ENCODE data around the gene DENND4A.
"Not testable (repeated sequence)": the region's sequence is repeated elsewhere in the genome, so short reads cannot be mapped to it uniquely, and the experiment has no call there.

DENND4A gene

DNA sequence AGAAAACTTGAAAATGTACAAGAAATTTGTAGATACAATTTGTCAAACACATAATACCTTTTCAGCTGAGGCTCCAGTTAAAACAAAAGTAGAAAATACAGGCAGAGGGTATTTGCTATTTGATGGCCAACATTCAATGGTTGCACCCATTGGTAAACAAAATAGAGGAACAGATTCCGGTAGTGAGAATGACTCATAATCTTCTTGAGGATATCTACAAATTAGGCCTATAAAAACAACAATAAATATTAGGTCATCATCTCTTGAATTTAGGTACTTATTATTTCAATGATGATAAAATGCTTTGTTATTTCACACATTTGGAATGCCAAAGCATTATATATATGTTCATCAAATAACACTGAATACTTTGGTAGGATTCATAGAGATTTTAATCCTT, 53.4 kb downstream of the DENND4A start:
- Histone ChIP-seq H3K36me3 (ENCODE audit: control insufficient read depth, insufficient read depth, low read length) (peaks cover 37% of the 10 kb centered on the region), H3K27me3 (replicated peaks; ENCODE audit: control insufficient read depth, insufficient read depth, low read length, poor library complexity, severe bottlenecking) (no peaks in the 10 kb centered on the region), H3K4me3 (ENCODE audit: insufficient read depth, low read depth, low read length, poor library complexity, severe bottlenecking) (no peak overlapping the region), H3K9me3 (ENCODE audit: control insufficient read depth, low read length) (no peaks in the 10 kb centered on the region), H3K4me1 (ENCODE audit: control insufficient read depth, insufficient read depth, low read length, poor library complexity, severe bottlenecking) (no peaks in the 10 kb centered on the region), H3K27ac (ENCODE audit: insufficient read depth, low read length, poor library complexity, severe bottlenecking) (no peak overlapping the region)
- no peak for DNase-seq

DNA sequence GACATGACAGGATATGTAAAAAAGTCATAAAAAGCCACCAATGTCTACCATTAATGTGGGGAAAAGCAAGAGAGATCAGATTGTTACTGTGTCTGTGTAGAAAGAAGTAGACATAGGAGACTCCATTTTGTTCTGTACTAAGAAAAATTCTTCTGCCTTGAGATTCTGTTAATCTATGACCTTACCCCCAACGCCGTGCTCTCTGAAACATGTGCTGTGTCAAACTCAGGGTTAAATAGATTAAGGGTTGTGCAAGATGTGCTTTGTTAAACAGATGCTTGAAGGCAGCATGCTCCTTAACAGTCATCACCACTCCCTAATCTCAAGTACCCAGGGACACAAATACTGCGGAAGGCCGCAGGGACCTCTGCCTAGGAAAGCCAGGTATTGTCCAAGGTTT, 58.5 kb downstream of the DENND4A start:
- H3K4me3 ChIP-seq (ENCODE audit: insufficient read depth, low read depth, low read length, poor library complexity, severe bottlenecking); DNase-seq; H3K9me3 ChIP-seq (ENCODE audit: control insufficient read depth, low read length); H3K27ac ChIP-seq (ENCODE audit: insufficient read depth, low read length, poor library complexity, severe bottlenecking); H3K4me1 ChIP-seq (ENCODE audit: control insufficient read depth, insufficient read depth, low read length, poor library complexity, severe bottlenecking); H3K27me3 ChIP-seq (replicated peaks; ENCODE audit: control insufficient read depth, insufficient read depth, low read length, poor library complexity, severe bottlenecking): not testable (repeated sequence)
- H3K36me3 ChIP-seq (ENCODE audit: control insufficient read depth, insufficient read depth, low read length) = peaks cover 40% of the 10 kb centered on the region

DNA sequence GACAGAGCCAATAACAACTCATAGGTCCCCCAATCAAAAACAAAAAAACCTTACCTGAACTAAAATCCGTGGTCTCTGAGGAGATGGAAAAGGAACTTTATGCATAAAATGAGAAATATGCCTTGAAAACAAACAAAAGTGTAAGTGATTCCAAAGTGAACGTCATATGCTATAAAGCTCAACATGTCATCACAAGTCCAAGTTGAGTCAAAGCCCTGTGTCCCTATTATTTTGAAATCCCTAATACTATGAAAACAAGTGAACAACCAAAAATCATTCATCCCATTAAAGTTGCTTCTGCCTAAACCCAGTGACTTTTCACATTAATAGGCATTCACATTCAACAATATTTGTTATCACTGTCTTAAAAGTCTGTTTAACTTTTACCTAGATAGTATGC, 59.4 kb downstream of the DENND4A start:
- Histone ChIP-seq H3K27ac (ENCODE audit: insufficient read depth, low read length, poor library complexity, severe bottlenecking) (no peak overlapping the region), H3K27me3 (replicated peaks; ENCODE audit: control insufficient read depth, insufficient read depth, low read length, poor library complexity, severe bottlenecking) (no peaks in the 10 kb centered on the region)

DNA sequence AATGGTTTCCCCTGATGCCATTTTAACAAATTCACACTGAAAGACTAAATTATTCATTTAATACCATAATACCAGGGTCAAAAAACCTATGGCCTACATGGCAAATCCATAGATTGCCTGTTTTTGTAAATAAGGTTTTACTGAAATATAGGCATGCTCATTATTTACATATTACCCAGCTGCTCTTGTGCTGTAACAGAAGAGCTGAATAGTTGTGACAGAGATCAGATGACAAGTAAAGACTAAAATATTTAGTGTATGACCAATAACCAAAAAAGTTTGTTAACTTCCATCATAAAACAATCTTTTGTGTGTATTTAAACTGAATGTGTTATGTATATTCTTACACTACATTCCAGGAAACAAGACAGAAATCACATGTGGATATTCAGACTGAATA, 60.2 kb downstream of the DENND4A start:
- Histone ChIP-seq H3K9me3 (ENCODE audit: control insufficient read depth, low read length) (no peaks in the 10 kb centered on the region), H3K4me3 (ENCODE audit: insufficient read depth, low read depth, low read length, poor library complexity, severe bottlenecking) (no peak overlapping the region), H3K36me3 (ENCODE audit: control insufficient read depth, insufficient read depth, low read length) (peaks cover 41% of the 10 kb centered on the region), H3K4me1 (ENCODE audit: control insufficient read depth, insufficient read depth, low read length, poor library complexity, severe bottlenecking) (no peaks in the 10 kb centered on the region), H3K27ac (ENCODE audit: insufficient read depth, low read length, poor library complexity, severe bottlenecking) (no peak overlapping the region), H3K27me3 (replicated peaks; ENCODE audit: control insufficient read depth, insufficient read depth, low read length, poor library complexity, severe bottlenecking) (no peaks in the 10 kb centered on the region)
- no peak for DNase-seq

More for the DNA sequence above, 59.4 kb downstream of the DENND4A start:
- H3K4me3 ChIP-seq (ENCODE audit: insufficient read depth, low read depth, low read length, poor library complexity, severe bottlenecking) = no peak overlapping the region
- no peak for DNase-seq
- H3K4me1 ChIP-seq (ENCODE audit: control insufficient read depth, insufficient read depth, low read length, poor library complexity, severe bottlenecking) = no peaks in the 10 kb centered on the region
- H3K36me3 ChIP-seq (ENCODE audit: control insufficient read depth, insufficient read depth, low read length) = peaks cover 42% of the 10 kb centered on the region
- no peaks in the 10 kb centered on the region for H3K9me3 ChIP-seq (ENCODE audit: control insufficient read depth, low read length)

DNA sequence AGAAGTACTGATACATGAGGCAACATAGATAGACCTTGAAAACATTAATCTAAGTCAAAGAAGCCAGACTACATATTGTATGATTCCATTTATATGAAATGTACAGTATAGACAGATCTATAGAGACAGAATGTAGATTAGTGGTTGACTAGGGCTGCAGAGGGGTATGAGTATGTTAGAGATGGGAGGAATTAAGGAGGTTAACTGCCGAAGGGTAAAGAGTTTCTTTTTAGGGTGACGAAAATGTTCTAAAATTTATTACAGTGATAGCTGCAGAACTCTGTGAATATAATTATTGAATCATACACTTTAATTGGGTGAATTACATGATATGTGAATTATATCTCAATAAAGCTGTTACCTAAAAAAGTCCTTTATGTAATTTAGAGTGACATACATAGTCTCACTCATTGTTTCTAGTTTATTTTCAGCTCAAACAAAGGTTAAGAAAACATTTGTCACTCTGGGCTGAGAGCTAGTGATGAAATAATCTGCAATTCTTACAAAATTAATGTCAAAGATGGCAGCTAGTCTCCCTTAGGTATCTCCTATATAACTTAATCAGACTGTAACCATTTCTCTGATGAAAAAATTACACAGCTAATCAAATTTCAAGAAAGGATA, 61.4 kb downstream of the DENND4A start:
- H3K27ac ChIP-seq (ENCODE audit: insufficient read depth, low read length, poor library complexity, severe bottlenecking) = no peak overlapping the region
- peaks cover 45% of the 10 kb centered on the region for H3K36me3 ChIP-seq (ENCODE audit: control insufficient read depth, insufficient read depth, low read length)
- H3K4me1 ChIP-seq (ENCODE audit: control insufficient read depth, insufficient read depth, low read length, poor library complexity, severe bottlenecking) = no peaks in the 10 kb centered on the region
- no peak overlapping the region for H3K4me3 ChIP-seq (ENCODE audit: insufficient read depth, low read depth, low read length, poor library complexity, severe bottlenecking)
- H3K9me3 ChIP-seq (ENCODE audit: control insufficient read depth, low read length) = no peaks in the 10 kb centered on the region
- no peaks in the 10 kb centered on the region for H3K27me3 ChIP-seq (replicated peaks; ENCODE audit: control insufficient read depth, insufficient read depth, low read length, poor library complexity, severe bottlenecking)
- DNase-seq = no peak

DNA sequence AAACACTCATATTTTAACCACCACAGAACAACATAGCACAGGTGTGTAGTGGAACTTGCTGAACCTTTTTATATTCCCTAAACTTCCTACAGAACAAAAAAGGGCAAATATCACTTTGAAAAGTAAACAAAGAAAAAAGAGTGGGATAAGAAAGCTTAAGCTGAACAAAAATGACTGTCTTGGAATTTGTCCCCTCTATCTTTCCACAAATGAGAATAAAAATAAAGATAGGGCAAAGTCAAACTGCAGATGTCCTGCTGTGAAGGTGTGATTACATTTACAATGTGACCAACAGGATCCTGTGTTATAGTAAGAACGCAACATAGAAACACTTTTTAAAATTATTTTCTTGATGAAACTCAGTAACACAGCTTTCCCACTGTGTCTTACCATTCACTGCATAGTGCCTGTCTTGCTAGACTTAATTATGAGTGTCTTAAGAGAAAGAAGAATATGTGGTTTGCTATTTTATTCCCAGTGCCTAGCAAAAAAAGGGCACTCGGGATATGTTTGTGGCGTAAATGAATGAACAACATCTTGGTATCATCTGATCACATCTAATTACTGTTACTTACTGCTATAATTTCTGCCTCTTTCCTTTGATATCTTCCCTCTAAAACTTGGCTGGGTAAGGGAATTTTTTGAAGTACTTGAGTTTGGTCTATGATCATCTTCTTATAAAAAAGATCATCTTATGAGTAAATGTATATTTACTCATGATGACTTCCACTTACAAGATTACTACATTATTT, 67.5 kb downstream of the DENND4A start:
- Histone ChIP-seq H3K36me3 (ENCODE audit: control insufficient read depth, insufficient read depth, low read length) (peaks cover 41% of the 10 kb centered on the region), H3K27ac (ENCODE audit: insufficient read depth, low read length, poor library complexity, severe bottlenecking) (no peak overlapping the region)

DNA sequence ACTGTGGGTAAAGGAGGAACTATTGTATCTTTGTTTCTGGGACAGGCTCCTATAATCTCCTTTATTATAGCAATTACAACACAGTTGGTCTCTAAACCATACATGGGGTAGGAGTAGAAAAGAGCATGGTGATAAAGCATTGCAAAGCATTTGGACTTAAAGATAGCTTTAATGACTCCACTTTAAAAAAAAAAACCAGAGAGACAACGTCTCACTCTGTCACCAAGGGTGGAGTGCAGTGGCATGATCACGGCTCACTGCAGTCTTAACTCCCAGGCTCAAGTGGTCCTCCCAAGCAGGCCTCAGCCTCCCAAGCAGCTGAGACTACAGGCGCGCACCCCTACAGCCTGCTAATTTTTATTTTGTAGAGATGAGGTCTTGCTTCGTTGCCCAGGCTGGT, 68.2 kb downstream of the DENND4A start:
- Histone ChIP-seq H3K27ac (ENCODE audit: insufficient read depth, low read length, poor library complexity, severe bottlenecking) (no peak overlapping the region), H3K4me3 (ENCODE audit: insufficient read depth, low read depth, low read length, poor library complexity, severe bottlenecking) (no peak overlapping the region), H3K27me3 (replicated peaks; ENCODE audit: control insufficient read depth, insufficient read depth, low read length, poor library complexity, severe bottlenecking) (no peaks in the 10 kb centered on the region), H3K9me3 (ENCODE audit: control insufficient read depth, low read length) (no peaks in the 10 kb centered on the region), H3K36me3 (ENCODE audit: control insufficient read depth, insufficient read depth, low read length) (peaks cover 33% of the 10 kb centered on the region), H3K4me1 (ENCODE audit: control insufficient read depth, insufficient read depth, low read length, poor library complexity, severe bottlenecking) (no peaks in the 10 kb centered on the region)
- DNase-seq = no peak

More for the DNA sequence above, 67.5 kb downstream of the DENND4A start:
- H3K4me3 ChIP-seq (ENCODE audit: insufficient read depth, low read depth, low read length, poor library complexity, severe bottlenecking) = no peak overlapping the region
- no peak for DNase-seq
- H3K27me3 ChIP-seq (replicated peaks; ENCODE audit: control insufficient read depth, insufficient read depth, low read length, poor library complexity, severe bottlenecking) = no peaks in the 10 kb centered on the region
- no peaks in the 10 kb centered on the region for H3K4me1 ChIP-seq (ENCODE audit: control insufficient read depth, insufficient read depth, low read length, poor library complexity, severe bottlenecking)
- no peaks in the 10 kb centered on the region for H3K9me3 ChIP-seq (ENCODE audit: control insufficient read depth, low read length)

DNA sequence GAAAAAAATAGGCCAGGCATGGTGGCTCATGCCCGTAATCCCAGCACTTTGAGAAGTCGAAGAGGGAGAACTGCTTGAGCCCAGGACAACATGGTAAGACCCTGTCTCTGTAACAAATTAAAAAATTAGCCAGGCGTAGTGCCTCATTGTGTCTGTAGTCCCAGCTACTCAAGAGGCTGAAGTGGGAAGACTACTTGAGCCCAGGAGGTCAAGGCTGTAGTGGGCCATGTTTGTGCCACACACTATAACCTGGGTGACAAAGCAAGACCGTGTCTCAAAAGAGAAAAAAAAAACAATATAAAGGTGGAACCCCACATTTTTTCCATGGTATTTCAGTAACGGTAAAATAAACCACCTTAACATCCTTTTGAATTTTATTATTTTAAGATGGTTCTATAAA, 69.9 kb downstream of the DENND4A start:
- Histone ChIP-seq H3K4me3 (ENCODE audit: insufficient read depth, low read depth, low read length, poor library complexity, severe bottlenecking) (no peak overlapping the region), H3K9me3 (ENCODE audit: control insufficient read depth, low read length) (no peaks in the 10 kb centered on the region), H3K27ac (ENCODE audit: insufficient read depth, low read length, poor library complexity, severe bottlenecking) (no peak overlapping the region), H3K36me3 (ENCODE audit: control insufficient read depth, insufficient read depth, low read length) (peaks cover 23% of the 10 kb centered on the region), H3K4me1 (ENCODE audit: control insufficient read depth, insufficient read depth, low read length, poor library complexity, severe bottlenecking) (no peaks in the 10 kb centered on the region), H3K27me3 (replicated peaks; ENCODE audit: control insufficient read depth, insufficient read depth, low read length, poor library complexity, severe bottlenecking) (no peaks in the 10 kb centered on the region)
- no peak for DNase-seq

DNA sequence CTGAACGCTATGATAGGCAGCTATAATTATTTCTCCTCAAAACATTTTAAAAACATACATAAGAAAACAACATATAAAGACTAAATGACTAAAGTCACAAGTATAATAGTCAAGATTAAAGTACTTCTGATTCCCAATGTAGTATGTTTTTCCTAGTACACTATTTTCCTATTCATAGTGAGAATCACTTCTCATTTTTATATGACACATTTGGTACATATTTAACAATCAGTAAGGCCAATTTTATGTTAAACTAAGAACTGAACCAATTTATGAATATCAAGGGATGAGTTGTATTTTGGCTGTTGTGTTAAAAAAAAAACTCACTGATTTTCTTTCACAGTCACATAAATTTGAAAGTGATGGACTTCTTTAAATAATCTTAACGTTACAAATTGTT, 79.7 kb downstream of the DENND4A start:
- Histone ChIP-seq H3K4me3 (ENCODE audit: insufficient read depth, low read depth, low read length, poor library complexity, severe bottlenecking) (no peak overlapping the region), H3K4me1 (ENCODE audit: control insufficient read depth, insufficient read depth, low read length, poor library complexity, severe bottlenecking) (no peaks in the 10 kb centered on the region), H3K36me3 (ENCODE audit: control insufficient read depth, insufficient read depth, low read length) (peaks cover 33% of the 10 kb centered on the region), H3K9me3 (ENCODE audit: control insufficient read depth, low read length) (no peaks in the 10 kb centered on the region), H3K27me3 (replicated peaks; ENCODE audit: control insufficient read depth, insufficient read depth, low read length, poor library complexity, severe bottlenecking) (no peaks in the 10 kb centered on the region), H3K27ac (ENCODE audit: insufficient read depth, low read length, poor library complexity, severe bottlenecking) (no peak overlapping the region)
- DNase-seq = no peak

DNA sequence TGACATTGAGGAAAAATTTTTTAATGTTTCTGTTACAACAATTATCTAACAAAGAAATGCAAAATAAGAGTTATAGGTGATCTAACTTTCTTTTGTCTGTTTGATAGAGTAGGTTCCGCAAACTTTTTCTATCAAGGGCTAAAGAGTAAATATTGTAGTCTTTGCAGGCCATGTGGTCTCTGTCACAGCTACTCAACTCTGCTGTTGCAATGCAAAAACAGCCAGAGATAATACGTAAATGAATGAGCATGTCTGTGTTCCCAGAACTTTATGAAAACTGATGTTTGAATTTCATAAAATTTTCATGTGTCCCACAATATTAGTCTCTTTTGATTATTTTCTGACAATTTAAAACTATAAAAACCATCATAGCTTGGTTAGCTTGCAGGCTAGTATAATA, 97.0 kb downstream of the DENND4A start:
- no peaks in the 10 kb centered on the region for H3K9me3 ChIP-seq (ENCODE audit: control insufficient read depth, low read length)
- H3K36me3 ChIP-seq (ENCODE audit: control insufficient read depth, insufficient read depth, low read length) = peaks cover 56% of the 10 kb centered on the region

More for the DNA sequence above, 97.0 kb downstream of the DENND4A start:
- no peaks in the 10 kb centered on the region for H3K27me3 ChIP-seq (replicated peaks; ENCODE audit: control insufficient read depth, insufficient read depth, low read length, poor library complexity, severe bottlenecking)
- no peak for DNase-seq
- H3K27ac ChIP-seq (ENCODE audit: insufficient read depth, low read length, poor library complexity, severe bottlenecking) = no peak overlapping the region
- H3K4me1 ChIP-seq (ENCODE audit: control insufficient read depth, insufficient read depth, low read length, poor library complexity, severe bottlenecking) = no peaks in the 10 kb centered on the region
- H3K4me3 ChIP-seq (ENCODE audit: insufficient read depth, low read depth, low read length, poor library complexity, severe bottlenecking) = no peak overlapping the region
